ENCODE data around the gene CREB3L1.

CREB3L1 gene

DNA sequence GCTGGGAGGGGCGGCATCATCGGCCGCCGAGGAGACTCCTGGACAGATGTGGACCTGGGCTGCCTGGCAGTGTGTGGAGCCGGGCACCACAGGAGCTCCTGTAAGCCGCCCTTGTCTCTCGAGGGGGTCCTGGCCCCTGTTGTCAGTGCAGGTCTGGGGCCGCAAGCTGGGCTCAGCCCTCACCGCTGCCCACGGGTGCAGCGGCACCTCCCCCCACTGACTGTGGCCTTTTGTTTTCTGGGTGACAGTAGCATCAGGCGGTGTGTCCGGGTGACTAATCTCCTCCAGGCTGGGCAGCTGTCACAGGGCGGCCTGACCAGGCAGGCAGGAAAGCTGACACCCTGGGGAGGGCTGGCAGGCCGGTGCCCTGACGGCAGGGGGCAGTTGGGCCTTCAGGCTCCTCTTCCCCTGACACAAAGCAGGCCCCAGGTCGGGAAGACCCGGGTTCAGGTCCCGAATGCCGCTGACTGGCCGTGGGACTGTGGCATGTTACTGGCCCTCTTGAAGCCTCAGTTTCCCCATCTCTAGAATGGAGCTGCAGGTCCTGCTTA is 86.1 kb downstream of the CREB3L1 start:
- no peak for DNase-seq (ENCODE audit: low read depth in 3 of 3)

DNA sequence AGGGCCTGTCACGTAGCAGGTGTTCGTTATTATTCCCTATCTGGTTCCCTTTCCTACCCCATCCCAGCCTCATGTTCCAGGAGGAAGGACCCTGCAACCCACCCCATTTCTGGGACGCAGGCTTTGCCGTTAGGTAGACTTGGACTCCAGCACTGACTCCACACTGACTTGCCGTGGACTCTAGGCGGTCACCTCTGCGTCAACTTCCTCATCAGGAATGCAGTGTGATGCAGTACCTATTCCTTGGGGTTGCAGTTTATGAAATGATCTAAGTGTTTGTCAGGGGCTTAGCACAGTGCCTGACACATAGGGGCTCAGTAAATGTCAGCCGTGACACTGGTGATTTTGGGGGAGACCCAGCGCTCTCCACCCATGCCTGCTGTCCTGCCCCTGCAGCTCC is 86.6 kb downstream of the CREB3L1 start:
- no peak for DNase-seq (ENCODE audit: low read depth in 3 of 3)

DNA sequence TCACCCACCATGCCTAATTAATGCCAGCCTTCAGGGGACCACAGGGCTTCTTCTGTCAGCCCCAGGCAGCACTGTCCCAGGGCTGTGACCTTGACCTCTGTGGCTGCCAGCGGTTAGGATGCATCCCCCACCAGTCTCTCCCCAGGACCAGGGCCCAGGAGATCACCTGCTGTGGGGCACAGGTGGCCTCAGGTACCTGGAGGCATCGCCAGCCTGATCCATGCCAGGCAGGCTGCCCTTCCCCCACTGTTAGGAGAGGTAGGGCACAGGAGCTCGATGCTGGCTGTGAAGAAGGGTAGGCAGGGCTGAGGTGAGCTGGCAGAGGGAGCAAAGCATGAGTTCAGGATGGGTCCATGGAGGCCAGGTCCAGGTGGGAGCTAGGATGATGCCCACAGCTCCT is 87.3 kb downstream of the CREB3L1 start:
- no peak for DNase-seq (ENCODE audit: low read depth in 3 of 3)

DNA sequence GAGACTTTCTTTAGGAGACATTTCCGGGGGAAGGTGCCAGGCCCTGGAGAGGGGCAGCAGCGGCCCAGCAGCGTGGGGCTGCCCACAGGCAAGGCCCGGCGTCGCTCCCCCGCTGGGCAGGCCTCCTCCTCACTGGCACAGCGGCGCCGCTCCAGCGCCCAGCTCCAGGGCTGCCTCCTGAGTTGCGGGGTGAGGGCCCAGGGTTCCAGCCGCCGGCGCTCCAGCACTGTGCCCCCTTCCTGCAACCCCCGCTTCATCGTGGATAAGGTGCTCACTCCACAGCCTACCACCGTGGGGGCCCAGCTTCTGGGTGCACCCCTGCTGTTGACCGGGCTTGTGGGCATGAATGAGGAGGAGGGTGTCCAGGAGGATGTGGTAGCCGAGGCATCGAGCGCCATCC is 88.8 kb downstream of the CREB3L1 start:
- no peak for DNase-seq (ENCODE audit: low read depth in 3 of 3)

DNA sequence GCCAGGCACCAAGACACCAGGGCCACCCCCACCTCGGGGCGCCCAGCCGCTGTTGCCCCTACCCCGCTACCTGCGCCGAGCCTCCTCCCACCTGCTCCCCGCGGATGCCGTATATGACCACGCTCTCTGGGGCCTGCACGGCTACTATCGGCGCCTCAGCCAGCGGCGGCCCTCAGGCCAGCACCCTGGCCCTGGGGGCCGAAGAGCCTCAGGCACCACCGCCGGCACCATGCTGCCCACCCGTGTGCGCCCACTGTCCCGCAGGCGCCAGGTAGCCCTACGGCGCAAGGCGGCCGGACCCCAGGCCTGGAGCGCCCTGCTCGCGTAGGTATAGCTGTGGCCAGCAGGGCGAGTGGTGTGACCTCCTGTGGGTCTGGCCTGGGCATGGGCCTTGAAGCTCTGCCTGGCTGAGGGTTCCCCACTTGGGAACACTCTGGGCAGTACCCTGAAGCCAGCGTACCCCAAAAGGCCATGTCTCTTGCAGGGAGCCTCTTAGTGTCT is 89.2 kb downstream of the CREB3L1 start:
- no peak for DNase-seq (ENCODE audit: low read depth in 3 of 3)

DNA sequence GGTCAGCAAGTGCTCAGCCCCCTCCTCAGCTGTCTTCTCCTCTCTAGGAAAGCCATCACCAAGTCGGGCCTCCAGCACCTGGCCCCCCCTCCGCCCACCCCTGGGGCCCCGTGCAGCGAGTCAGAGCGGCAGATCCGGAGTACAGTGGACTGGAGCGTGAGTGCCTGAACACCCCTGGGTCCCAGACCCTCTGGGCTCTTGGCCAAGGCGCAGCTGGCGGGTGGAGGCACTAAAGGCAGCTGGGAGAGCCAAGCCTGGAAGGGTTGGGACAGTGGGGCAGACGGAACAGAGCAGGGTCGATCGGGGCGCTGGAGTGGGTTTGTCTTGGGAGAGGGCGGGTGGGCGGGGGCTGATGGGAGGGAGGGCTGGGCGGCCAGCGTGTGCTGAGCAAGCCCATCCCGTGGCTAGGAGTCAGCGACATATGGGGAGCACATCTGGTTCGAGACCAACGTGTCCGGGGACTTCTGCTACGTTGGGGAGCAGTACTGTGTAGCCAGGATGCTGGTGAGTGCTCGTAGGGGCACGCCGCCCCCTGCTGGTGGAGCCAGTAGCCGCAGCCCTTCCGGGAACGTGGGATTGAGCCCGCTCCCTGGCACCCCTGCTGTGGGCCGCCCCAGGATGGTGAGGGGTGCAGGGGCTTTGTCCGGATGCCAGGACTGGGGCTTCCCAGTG is 89.9 kb downstream of the CREB3L1 start:
- DNase-seq (ENCODE audit: low read depth in 3 of 3) = peak in 1 of 3 donors; percentile 45

DNA sequence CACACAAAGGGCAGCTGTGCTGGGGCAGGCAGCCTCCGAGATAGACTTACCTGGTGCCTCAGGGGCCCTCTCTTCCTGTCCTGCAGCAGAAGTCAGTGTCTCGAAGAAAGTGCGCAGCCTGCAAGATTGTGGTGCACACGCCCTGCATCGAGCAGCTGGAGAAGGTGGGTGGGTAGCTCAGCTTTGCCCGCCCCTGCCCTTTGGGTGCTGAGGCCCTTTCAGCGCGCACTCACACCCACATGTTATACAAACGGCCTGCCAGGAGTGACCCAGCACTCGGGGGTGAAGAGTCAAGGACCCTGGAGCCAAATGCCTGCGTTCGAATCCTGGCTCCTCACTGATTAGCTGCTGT is 90.4 kb downstream of the CREB3L1 start:
- no peak for DNase-seq (ENCODE audit: low read depth in 3 of 3)

DNA sequence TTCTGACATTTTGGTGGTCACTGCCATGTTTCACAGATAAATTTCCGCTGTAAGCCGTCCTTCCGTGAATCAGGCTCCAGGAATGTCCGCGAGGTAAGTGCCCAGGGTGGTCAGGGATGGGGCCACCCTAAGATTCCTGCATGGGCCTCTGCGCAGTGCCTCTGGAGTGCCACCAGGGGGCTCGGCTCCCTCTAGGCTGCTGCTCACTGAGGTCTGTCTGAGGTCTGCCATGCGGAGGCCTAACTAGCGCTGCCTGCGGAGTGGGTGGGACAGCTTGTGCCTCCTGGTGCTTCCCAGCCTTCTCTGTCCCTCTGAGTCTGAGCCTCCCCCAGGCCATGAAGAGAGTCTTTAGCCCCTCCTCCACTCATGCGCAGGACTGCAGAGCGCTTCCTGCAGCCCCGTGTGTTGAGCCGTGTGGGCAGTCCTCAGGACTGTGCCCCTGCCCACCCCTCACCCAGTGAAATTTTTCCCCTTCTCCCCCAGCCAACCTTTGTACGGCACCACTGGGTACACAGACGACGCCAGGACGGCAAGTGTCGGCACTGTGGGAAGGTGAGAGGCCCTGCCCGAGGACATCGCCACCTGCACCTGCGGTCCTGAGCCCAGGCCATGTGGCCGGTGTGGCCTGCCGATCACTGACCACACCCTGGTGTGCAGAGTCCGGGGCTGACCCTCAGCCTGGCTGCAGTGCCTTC is 92.1 kb downstream of the CREB3L1 start:
- no peak for DNase-seq (ENCODE audit: low read depth in 3 of 3)

DNA sequence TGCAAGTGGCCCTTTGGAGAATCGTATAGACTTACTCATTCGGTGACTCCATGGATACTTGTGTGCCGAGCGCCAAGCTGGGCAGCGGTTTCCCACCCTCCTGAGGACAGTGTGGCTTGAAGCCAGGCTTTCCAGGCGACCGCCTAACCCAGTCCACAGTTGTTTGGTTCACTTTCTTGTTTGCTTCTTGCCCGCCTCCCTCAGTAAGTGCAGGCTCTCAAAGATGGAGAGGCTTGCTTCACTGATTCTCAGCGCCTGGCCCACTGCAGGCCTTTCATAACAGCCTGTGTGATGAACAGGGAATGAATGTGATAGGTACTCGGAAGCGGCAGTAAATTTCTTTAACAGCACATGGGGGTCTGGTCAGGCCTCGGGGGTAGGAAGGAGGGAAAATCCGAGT is 92.8 kb downstream of the CREB3L1 start:
- no peak for DNase-seq (ENCODE audit: low read depth in 3 of 3)
